Effector memory CD8-positive, alpha-beta T cell (primary cell): ENCODE data around the gene PIK3R3.

Source experiments
- ATAC-seq: fragments of 150-1000 bp; cut with Tn5 transposase; replicated peaks from 2 replicates; pipeline ENCODE4 v1.10.0; 2021; ENCODE audit warnings: mild to moderate bottlenecking, moderate library complexity
- DNase-seq, 3 experiments: peaks; one replicate each; pipeline ENCODE4 v3.0.0; 2021
- H3K27ac Mint-ChIP-seq, 2 donors: one replicate each; pipeline ENCODE4 v1.8.0; 2022; ENCODE audit warnings: mild to moderate bottlenecking in 2 of 2, mixed read lengths in 2 of 2, moderate library complexity in 2 of 2
- H3K27me3 Mint-ChIP-seq, 2 donors: one replicate each; pipeline ENCODE4 v1.8.0; 2022; ENCODE audit warnings: mixed read lengths in 2 of 2
- H3K36me3 Mint-ChIP-seq: one replicate; pipeline ENCODE4 v1.8.0; 2022; ENCODE audit warnings: mild to moderate bottlenecking, moderate library complexity, mixed read lengths; ENCODE audit not compliant: insufficient read depth
- H3K4me1 Mint-ChIP-seq, 2 donors: one replicate each; pipeline ENCODE4 v1.8.0; 2022; ENCODE audit warnings: low read depth in 2 of 2, mixed read lengths in 2 of 2
- H3K4me3 Mint-ChIP-seq, 2 donors: one replicate each; pipeline ENCODE4 v1.8.0; 2022; ENCODE audit warnings: mild to moderate bottlenecking in 2 of 2, mixed read lengths in 2 of 2, moderate library complexity in 2 of 2
- H3K9me3 Mint-ChIP-seq, 2 donors: one replicate each; pipeline ENCODE4 v1.8.0; 2022; ENCODE audit warnings: mixed read lengths in 2 of 2

Gene PIK3R3

GRCh38 chr1:46004492-46004891 lies 127.9 kb downstream of the PIK3R3 start:
- H3K36me3 Mint-ChIP-seq, result peaks cover 3% of the 10 kb centered on the region
- no peak overlapping the region for H3K27ac Mint-ChIP-seq
- no peak overlapping the region for H3K4me3 Mint-ChIP-seq
- H3K9me3 Mint-ChIP-seq, result no peaks in the 10 kb centered on the region
- ATAC-seq (no peak), DNase-seq (no peak)
- H3K4me1 Mint-ChIP-seq, result peaks cover 0 to 2% of the 10 kb centered on the region in 2 donors
- H3K27me3 Mint-ChIP-seq, result no peaks in the 10 kb centered on the region

- no peak for ATAC-seq
- H3K4me1 Mint-ChIP-seq, result peaks cover 0 to 2% of the 10 kb centered on the region in 2 donors
- no peaks in the 10 kb centered on the region for H3K9me3 Mint-ChIP-seq
- no peak overlapping the region for H3K4me3 Mint-ChIP-seq
- DNase-seq, result no peak
- no peaks in the 10 kb centered on the region for H3K27me3 Mint-ChIP-seq
- H3K27ac Mint-ChIP-seq, result no peak overlapping the region
- peaks cover 3% of the 10 kb centered on the region for H3K36me3 Mint-ChIP-seq
These were observed 129.1 kb downstream of the PIK3R3 start for GRCh38 chr1:46003315-46003714.

- no peaks in the 10 kb centered on the region for H3K9me3 Mint-ChIP-seq
- H3K4me3 Mint-ChIP-seq, result no peak overlapping the region
- no peaks in the 10 kb centered on the region for H3K27me3 Mint-ChIP-seq
- DNase-seq (no peak), ATAC-seq (no peak)
- H3K27ac Mint-ChIP-seq, result no peak overlapping the region
- H3K36me3 Mint-ChIP-seq, result peaks cover 3% of the 10 kb centered on the region
- H3K4me1 Mint-ChIP-seq, result peaks cover 0 to 2% of the 10 kb centered on the region in 2 donors
These were observed 129.8 kb downstream of the PIK3R3 start for GRCh38 chr1:46002551-46003150.

- H3K36me3 Mint-ChIP-seq, result peaks cover 3% of the 10 kb centered on the region
These were observed 131.2 kb downstream of the PIK3R3 start for GRCh38 chr1:46001081-46001785.

GRCh38 chr1:45999507-45999906 lies 132.9 kb downstream of the PIK3R3 start:
- no peak overlapping the region for H3K4me3 Mint-ChIP-seq
- H3K27ac Mint-ChIP-seq, result no peak overlapping the region
- DNase-seq, result no peak
- no peaks in the 10 kb centered on the region for H3K27me3 Mint-ChIP-seq
- peaks cover 3% of the 10 kb centered on the region for H3K36me3 Mint-ChIP-seq
- H3K4me1 Mint-ChIP-seq, result peaks cover 2 to 3% of the 10 kb centered on the region in 2 donors
- no peaks in the 10 kb centered on the region for H3K9me3 Mint-ChIP-seq
- no peak for ATAC-seq

More at GRCh38 chr1:46001081-46001785, 131.2 kb downstream of the PIK3R3 start:
- Mint-ChIP-seq H3K27ac (no peak overlapping the region), H3K4me3 (no peak overlapping the region), H3K4me1 (peaks cover 0 to 2% of the 10 kb centered on the region in 2 donors), H3K9me3 (no peaks in the 10 kb centered on the region), H3K27me3 (no peaks in the 10 kb centered on the region)
- DNase-seq (no peak), ATAC-seq (no peak)

- no peak for DNase-seq
- ATAC-seq, result no peak
- Mint-ChIP-seq H3K27me3 (no peaks in the 10 kb centered on the region), H3K27ac (no peak overlapping the region), H3K36me3 (no peaks in the 10 kb centered on the region), H3K4me1 (peaks cover 2 to 3% of the 10 kb centered on the region in 2 donors), H3K4me3 (no peak overlapping the region), H3K9me3 (no peaks in the 10 kb centered on the region)
These were observed 134.3 kb downstream of the PIK3R3 start for GRCh38 chr1:45998020-45998617.

- Mint-ChIP-seq H3K36me3 (no peaks in the 10 kb centered on the region), H3K4me3 (no peak overlapping the region), H3K27ac (peak overlapping the region in 1 of 2 donors; percentile 33), H3K4me1 (peaks cover 0 to 3% of the 10 kb centered on the region in 2 donors), H3K9me3 (no peaks in the 10 kb centered on the region), H3K27me3 (no peaks in the 10 kb centered on the region)
- ATAC-seq, result no peak
- no peak for DNase-seq
These were observed 137.1 kb downstream of the PIK3R3 start for GRCh38 chr1:45995298-45995697.

GRCh38 chr1:45994423-45994822 lies 138.0 kb downstream of the PIK3R3 start:
- Mint-ChIP-seq H3K4me3 (no peak overlapping the region), H3K27me3 (no peaks in the 10 kb centered on the region), H3K27ac (no peak overlapping the region), H3K9me3 (no peaks in the 10 kb centered on the region), H3K4me1 (peaks cover 0 to 3% of the 10 kb centered on the region in 2 donors), H3K36me3 (no peaks in the 10 kb centered on the region)
- no peak for ATAC-seq
- no peak for DNase-seq
